SKM-1 treated with dmso at 0.1 percent for 144 hours (cell line): ENCODE results near the gene PPARA.
"Not testable (repeated sequence)": the region's sequence is repeated elsewhere in the genome, so short reads cannot be mapped to it uniquely, and the experiment has no call there.

Experiments used
- DNase-seq: peaks from one replicate; lab custom pipeline; 2025; ENCODE audit not compliant: unreplicated experiment; lab: John Stamatoyannopoulos, UW

PPARA gene

GRCh38 chr22:46125816-46126765 is 24.2 kb upstream of the PPARA start:
- no peak for DNase-seq

- DNase-seq = no peak
These were observed 23.4 kb upstream of the PPARA start for GRCh38 chr22:46126853-46127385.

GRCh38 chr22:46127556-46127955 is 22.8 kb upstream of the PPARA start:
- DNase-seq = no peak

DNA sequence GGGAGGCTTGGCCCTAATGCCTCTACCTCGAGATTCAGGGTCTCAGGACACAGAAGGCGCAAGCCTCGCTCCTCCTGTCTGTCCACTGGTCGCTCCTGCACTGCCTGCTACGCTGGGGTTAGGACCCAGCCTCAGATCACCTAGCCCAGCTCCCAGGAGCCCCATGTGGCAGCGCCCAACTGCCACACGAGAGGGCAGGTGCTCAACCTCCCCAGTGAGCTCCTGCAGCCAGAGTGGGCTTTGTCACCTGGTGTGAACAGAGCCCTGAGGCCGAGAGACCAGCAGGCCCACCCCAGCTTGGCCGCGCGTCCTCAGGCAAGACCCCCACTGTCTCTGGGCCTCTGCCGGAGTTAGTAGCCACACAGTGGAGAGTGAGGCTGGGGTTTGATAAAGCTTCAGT is 21.7 kb upstream of the PPARA start:
- DNase-seq = no peak

DNA sequence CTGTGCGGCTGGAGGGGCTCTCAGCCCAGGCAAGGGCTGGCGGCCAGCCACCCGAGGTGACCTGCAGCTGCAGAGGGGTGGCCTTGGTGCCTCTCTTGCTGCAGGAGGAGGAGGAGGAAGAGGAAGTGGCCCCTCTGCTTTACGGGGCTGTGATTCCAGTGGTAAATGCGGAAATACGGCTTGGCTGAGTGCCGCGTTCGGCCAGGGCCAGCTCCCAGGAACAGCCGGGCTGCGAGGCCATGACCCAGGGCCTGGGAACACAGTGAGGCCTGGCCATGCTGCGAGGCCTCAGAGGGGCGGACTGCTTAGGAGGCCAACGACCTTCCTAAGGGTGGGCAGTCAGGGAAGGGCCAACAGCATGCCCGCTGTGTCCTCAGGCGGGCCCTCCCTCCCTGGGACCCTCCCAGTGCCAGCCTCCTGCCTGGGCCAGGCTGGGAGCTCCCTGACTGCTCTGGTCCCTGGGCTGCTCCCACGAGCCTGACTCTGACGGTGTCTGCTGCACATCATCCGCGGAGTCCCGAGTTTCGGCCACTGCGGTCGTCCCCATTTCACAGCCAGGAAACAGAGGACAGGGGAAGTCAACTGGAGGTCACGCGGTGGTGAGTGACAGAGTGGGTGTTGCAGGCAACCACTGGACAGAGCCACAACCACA is 20.8 kb upstream of the PPARA start:
- DNase-seq = peak; percentile 71

GRCh38 chr22:46131151-46131587 is 19.2 kb upstream of the PPARA start:
- DNase-seq = no peak

GRCh38 chr22:46132193-46132829 is 18.0 kb upstream of the PPARA start:
- not testable (repeated sequence) for DNase-seq

DNA sequence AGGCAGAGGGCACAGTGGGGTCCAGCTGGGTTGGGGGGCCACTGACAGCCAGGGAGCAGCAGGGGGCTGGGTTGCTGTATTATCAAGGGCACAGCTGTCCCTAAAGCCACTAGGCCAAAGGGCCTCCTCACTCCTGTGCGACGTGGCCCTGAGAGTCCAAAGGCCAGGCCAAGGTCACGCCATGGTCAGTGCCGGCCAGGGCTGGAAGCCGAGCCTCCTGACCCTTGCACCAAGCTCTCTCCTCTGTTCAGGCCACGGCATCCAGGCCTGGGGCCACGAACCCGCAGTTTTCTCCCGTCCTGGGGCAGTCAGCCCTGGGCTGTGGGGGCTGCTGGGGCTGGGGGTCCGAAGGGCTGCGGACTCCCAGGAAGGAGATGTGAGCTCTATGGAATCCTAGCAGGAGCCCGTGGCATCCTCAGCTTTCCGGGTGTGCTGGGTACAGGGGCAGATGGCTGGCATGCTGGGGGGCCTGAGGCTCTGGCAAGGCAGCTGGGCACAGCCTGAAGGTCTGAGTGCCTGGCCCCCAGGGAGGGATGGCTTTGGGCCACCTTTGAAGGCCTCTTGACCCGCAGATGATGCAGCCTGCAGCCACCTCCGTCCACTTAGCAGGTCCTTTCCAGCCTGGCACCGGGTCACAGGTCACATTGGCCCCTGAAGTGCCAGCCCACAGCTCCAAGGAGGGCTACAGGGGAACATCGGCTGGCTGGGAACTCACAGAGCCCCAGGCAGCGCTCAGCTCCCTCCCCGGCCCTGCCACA is 17.3 kb upstream of the PPARA start:
- DNase-seq = no peak

- DNase-seq = no peak
These were observed 16.8 kb upstream of the PPARA start for GRCh38 chr22:46133588-46133855.

- no peak for DNase-seq
These were observed 16.1 kb upstream of the PPARA start for GRCh38 chr22:46134111-46134705.

DNA sequence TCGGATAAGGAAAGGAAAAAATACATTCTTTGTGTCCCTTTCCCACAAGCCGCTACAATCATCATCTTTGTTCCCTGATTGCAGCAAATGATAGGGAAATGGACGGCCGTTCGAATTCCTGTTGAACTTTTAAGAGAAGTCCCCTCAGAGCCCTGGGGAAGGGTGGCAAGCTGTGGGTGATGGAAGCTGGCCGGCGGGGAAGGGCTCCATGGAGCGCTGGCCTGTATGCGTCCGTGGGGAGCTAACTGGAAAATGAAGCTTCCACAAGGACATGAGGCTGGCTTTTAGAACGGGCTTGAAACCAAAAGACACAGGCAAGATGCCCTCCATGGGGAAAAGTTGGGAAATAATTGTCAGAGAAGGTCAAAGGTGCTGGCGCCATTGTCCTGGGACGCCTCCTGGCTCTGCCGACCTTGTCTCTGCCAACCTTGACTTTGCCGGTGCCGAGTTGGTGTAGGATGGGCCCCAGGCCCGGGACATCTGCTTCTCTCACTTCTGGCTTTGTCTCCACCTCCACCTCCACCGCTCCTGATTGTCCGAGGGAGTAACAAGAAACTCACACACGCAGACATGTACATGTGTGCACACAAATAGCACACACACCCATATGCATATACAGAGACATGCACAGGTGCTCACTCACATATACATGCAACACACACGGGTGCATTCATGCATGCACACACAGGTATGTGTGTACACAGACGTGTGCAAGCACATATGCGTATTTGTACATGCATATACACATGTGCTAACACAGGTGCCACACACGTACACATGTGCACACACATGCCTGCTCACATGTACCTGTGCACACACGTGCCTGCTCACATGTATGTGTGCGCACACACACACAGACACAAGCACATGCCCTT is 14.5 kb upstream of the PPARA start:
- DNase-seq = no peak

DNA sequence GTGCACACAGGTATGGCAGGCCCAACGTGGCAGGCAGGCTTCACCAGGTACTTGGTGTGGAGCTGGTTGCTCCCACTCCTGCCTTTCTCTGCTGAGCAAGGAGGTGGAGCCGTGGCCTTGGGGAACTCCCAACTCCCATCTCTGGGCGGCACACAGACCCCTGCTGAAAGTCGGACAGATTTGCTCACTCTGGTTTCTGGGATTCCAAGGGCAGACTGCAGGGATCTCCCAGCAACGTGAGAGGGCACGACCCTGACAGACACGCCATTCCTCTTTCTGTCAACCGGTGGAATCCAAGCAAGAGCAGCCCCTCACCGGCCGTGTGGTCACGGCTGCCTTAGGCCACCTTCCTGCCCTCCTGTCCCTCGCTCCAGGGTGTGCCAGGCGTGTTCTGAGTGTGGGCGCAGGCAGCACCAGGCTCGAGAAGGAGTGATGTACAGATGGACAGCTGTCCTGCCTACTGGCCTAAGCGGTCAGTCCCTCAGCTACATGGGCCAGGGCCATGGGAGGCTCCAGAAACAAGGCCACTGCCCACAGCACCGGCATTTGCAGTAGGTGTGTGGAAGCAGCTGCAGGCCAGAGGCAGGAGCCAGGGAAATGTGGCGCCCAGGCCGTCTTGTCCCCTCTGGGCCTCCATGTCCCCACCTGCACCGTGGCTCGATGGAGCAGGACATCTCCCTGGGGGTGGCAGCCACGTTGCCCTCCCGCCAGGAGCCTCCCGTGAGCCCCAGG is 13.7 kb upstream of the PPARA start:
- no peak for DNase-seq

DNA sequence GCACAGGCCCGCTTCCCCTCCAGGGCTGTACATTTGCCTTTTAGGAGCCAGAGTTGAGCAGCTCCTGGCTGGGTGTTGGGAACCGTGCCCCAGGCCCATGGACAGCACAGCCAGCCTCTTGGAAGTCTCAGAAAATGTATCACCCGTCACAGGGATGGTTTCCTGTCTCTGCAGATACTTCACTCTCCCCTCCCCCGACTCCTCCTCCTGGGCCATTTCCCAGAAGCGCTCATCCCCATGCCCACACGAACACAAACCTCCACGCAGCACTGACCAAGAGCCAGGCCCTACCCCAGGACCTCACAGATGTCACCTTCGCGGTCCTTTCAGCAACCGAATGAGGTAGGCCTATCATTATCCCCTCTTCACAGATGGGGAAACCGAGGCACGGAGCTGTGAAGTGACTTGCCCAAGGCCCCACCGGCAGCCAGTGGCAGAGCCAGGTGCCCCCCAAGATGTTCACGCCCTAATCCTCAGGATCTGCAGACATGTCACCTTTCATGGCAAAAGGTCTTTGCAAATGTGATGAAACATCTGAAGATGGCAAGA is 13.0 kb upstream of the PPARA start:
- DNase-seq = no peak

- no peak for DNase-seq
These were observed 12.1 kb upstream of the PPARA start for GRCh38 chr22:46138058-46138797.

DNA sequence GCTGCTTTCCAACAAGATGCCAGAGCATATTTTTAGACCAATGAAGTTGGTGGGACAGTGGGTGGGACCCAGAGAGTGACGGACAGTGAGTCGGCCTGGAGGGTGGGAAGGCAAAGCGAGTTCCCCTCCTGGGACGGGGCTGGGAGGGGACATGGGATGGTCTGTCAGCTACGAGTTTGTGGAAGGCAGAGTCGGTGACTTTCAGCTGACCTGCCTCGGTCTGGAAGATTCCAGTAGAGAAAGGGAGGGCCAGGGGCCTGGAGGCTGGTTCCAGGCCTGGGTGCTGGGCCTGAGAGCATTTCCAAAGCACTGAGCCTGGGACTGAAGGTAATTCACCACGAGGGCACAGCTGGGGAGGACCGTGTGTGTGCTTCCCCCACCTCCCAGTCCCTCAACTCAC is 10.9 kb upstream of the PPARA start:
- DNase-seq = not testable (repeated sequence)

- no peak for DNase-seq
These were observed 10.4 kb upstream of the PPARA start for GRCh38 chr22:46139895-46140350.

- no peak for DNase-seq
These were observed 9.1 kb upstream of the PPARA start for GRCh38 chr22:46140989-46141928.
